Suprapubic skin (tissue), 3 donors: ENCODE measurements around the gene TMX2.

ENCODE experiments used
- CTCF ChIP-seq, 2 donors: fragments of 200-600 bp in 1 of 2; fragments of 450-650 bp in 1 of 2; sonication (generic) in 1 of 2; IDR thresholded peaks; one replicate each; pipeline ENCODE4 v1.5.1; 2016 to 2019; ENCODE audit warnings: antibody characterized with exemption in 2 of 2, mild to moderate bottlenecking in 1 of 2, moderate library complexity in 1 of 2
- POLR2AphosphoS5 ChIP-seq, 3 donors: sonication (generic); formaldehyde crosslinking; IDR thresholded peaks; one replicate each; pipeline ENCODE4 v1.6.1; 2017; ENCODE audit warnings: antibody characterized with exemption in 3 of 3

- TF ChIP-seq CTCF (IDR thresholded peaks at IDR 0.05): no peak
- TF ChIP-seq POLR2AphosphoS5 (IDR thresholded peaks at IDR 0.05): no peak
These were observed 63.7 kb downstream of the TMX2 start for GRCh38 chr11:57776031-57776521.
